Measurements from ENCODE around the gene IL27RA. TPM values are rescaled to one million over a fixed set of nuclear protein-coding genes. Genes with fewer than 3 reads are reported as not detected.

Gene IL27RA
- total and polyA plus RNA-seq, 2 donors, result 19.1 to 37.6 TPM

DNA sequence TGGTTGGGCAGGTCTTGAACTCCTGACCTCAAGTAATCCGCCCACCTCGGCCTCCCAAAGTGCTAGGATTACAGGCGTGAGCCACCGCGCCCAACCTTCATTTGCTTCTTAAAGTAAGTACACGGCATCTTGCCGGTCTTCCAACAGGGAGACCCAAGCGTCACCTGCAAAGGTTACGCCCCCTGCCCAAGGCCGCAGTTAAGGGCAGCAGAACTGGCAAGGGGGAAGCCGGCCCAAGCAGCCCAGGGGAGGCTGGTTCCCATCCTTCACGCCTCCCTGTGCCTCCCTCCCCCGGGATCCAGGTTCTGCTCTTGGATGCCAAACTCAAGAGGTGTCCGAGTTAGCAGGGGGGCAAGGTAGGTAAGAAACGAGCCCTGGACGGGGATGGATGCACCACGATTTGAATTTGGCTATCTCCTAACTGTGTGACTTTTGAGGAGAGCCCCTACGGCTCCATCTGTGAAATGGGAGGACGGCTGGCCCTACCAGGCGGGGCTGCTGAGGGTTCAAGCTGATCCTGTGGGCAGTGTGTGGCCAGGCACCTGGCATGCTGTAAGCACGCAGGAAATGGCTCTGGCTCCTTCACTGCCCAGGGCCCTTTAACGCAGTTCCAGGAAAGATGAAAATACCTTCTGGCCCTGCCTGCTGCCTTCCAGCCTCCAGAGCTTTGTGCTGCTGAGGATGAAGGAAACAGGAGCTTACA lies 34.5 kb upstream of the IL27RA start:
- no peaks in the 10 kb centered on the region for H3K27me3 ChIP-seq (ENCODE audit: control insufficient read depth in 2 of 2, insufficient read depth in 1 of 2, low read length in 1 of 2)
- DNase-seq (ENCODE audit: low read depth in 6 of 9, low spot score in 9 of 9), result no peak
- H3K4me3 ChIP-seq (ENCODE audit: low read length in 2 of 2), result no peak overlapping the region
- 97% methylated on average over 22 of the region's 22 CpGs for WGBS
- peaks cover 15 to 29% of the 10 kb centered on the region in 2 donors for H3K4me1 ChIP-seq (ENCODE audit: control insufficient read depth in 2 of 2, insufficient read depth in 2 of 2, low read length in 2 of 2)
- peaks cover 30 to 46% of the 10 kb centered on the region in 2 donors for H3K36me3 ChIP-seq (ENCODE audit: control insufficient read depth in 2 of 2, insufficient read depth in 2 of 2, low read length in 1 of 2)
- H3K27ac ChIP-seq (ENCODE audit: low read depth in 1 of 2, low read length in 1 of 2), result no peak overlapping the region
- H3K9me3 ChIP-seq (ENCODE audit: control insufficient read depth in 2 of 2, insufficient read depth in 1 of 2, low read length in 1 of 2), result peaks cover 4 to 9% of the 10 kb centered on the region in 2 donors

- Histone ChIP-seq H3K36me3 (ENCODE audit: control insufficient read depth in 2 of 2, insufficient read depth in 2 of 2, low read length in 1 of 2) (peaks cover 25 to 40% of the 10 kb centered on the region in 2 donors), H3K4me1 (ENCODE audit: control insufficient read depth in 2 of 2, insufficient read depth in 2 of 2, low read length in 2 of 2) (peaks cover 20 to 35% of the 10 kb centered on the region in 2 donors), H3K27ac (ENCODE audit: low read depth in 1 of 2, low read length in 1 of 2) (no peak overlapping the region), H3K4me3 (ENCODE audit: low read length in 2 of 2) (no peak overlapping the region), H3K9me3 (ENCODE audit: control insufficient read depth in 2 of 2, insufficient read depth in 1 of 2, low read length in 1 of 2) (peaks cover 4 to 9% of the 10 kb centered on the region in 2 donors), H3K27me3 (ENCODE audit: control insufficient read depth in 2 of 2, insufficient read depth in 1 of 2, low read length in 1 of 2) (no peaks in the 10 kb centered on the region)
- no peak for DNase-seq (ENCODE audit: low read depth in 6 of 9, low spot score in 9 of 9)
- WGBS, result 98% methylated on average over 6 of the region's 6 CpGs
These were observed 34.0 kb upstream of the IL27RA start for GRCh38 chr19:13997631-13997962.

DNA sequence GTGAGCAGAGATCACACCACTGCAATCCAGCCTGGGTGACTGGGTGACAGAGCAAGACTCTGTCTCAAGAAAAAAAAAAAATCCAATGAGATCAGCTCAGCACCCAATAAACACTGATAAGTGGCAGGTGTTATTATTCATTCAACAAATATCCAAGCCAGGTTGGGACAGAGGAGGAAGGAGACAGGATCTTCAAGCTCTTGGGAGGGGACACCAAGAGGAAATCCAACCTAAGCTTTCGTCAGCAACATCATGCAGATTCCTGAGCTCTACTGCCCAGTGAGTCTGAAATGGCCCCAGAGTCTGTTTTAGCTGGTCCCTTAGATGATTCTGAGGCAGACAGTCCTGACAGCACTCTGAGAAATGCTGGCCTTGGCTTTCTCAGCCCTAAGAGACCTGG lies 33.1 kb upstream of the IL27RA start:
- peaks cover 21 to 33% of the 10 kb centered on the region in 2 donors for H3K36me3 ChIP-seq (ENCODE audit: control insufficient read depth in 2 of 2, insufficient read depth in 2 of 2, low read length in 1 of 2)
- no peak overlapping the region for H3K27ac ChIP-seq (ENCODE audit: low read depth in 1 of 2, low read length in 1 of 2)
- peaks cover 4 to 9% of the 10 kb centered on the region in 2 donors for H3K9me3 ChIP-seq (ENCODE audit: control insufficient read depth in 2 of 2, insufficient read depth in 1 of 2, low read length in 1 of 2)
- H3K27me3 ChIP-seq (ENCODE audit: control insufficient read depth in 2 of 2, insufficient read depth in 1 of 2, low read length in 1 of 2), result no peaks in the 10 kb centered on the region
- WGBS, result 100% methylated on average over 1 of the region's 1 CpG
- H3K4me3 ChIP-seq (ENCODE audit: low read length in 2 of 2), result no peak overlapping the region
- no peak for DNase-seq (ENCODE audit: low read depth in 6 of 9, low spot score in 9 of 9)
- peaks cover 28 to 40% of the 10 kb centered on the region in 2 donors for H3K4me1 ChIP-seq (ENCODE audit: control insufficient read depth in 2 of 2, insufficient read depth in 2 of 2, low read length in 2 of 2)

- WGBS, result 98% methylated on average over 3 of the region's 3 CpGs
- H3K4me1 ChIP-seq (ENCODE audit: control insufficient read depth in 2 of 2, insufficient read depth in 2 of 2, low read length in 2 of 2), result peaks cover 31 to 42% of the 10 kb centered on the region in 2 donors
These were observed 32.5 kb upstream of the IL27RA start for GRCh38 chr19:13999085-13999484.

GRCh38 chr19:14000691-14001375 lies 30.7 kb upstream of the IL27RA start:
- Histone ChIP-seq H3K27ac (ENCODE audit: low read depth in 1 of 2, low read length in 1 of 2) (peak overlapping the region; percentile 0 to 74), H3K4me1 (ENCODE audit: control insufficient read depth in 2 of 2, insufficient read depth in 2 of 2, low read length in 2 of 2) (peaks cover 41 to 55% of the 10 kb centered on the region in 2 donors), H3K4me3 (ENCODE audit: low read length in 2 of 2) (no peak overlapping the region), H3K36me3 (ENCODE audit: control insufficient read depth in 2 of 2, insufficient read depth in 2 of 2, low read length in 1 of 2) (peaks cover 12 to 27% of the 10 kb centered on the region in 2 donors), H3K27me3 (ENCODE audit: control insufficient read depth in 2 of 2, insufficient read depth in 1 of 2, low read length in 1 of 2) (no peaks in the 10 kb centered on the region), H3K9me3 (ENCODE audit: control insufficient read depth in 2 of 2, insufficient read depth in 1 of 2, low read length in 1 of 2) (peaks cover 4 to 9% of the 10 kb centered on the region in 2 donors)
- DNase-seq (ENCODE audit: low read depth in 6 of 9, low spot score in 9 of 9), result peak in 1 of 9 donors; percentile 47
- 83% methylated on average over 13 of the region's 13 CpGs for WGBS

More at GRCh38 chr19:13999085-13999484, 32.5 kb upstream of the IL27RA start:
- Histone ChIP-seq H3K36me3 (ENCODE audit: control insufficient read depth in 2 of 2, insufficient read depth in 2 of 2, low read length in 1 of 2) (peaks cover 19 to 33% of the 10 kb centered on the region in 2 donors), H3K4me3 (ENCODE audit: low read length in 2 of 2) (no peak overlapping the region), H3K27me3 (ENCODE audit: control insufficient read depth in 2 of 2, insufficient read depth in 1 of 2, low read length in 1 of 2) (no peaks in the 10 kb centered on the region), H3K27ac (ENCODE audit: low read depth in 1 of 2, low read length in 1 of 2) (no peak overlapping the region), H3K9me3 (ENCODE audit: control insufficient read depth in 2 of 2, insufficient read depth in 1 of 2, low read length in 1 of 2) (peaks cover 4 to 9% of the 10 kb centered on the region in 2 donors)
- DNase-seq (ENCODE audit: low read depth in 6 of 9, low spot score in 9 of 9), result no peak

GRCh38 chr19:14002571-14003250 lies 28.9 kb upstream of the IL27RA start:
- H3K4me3 ChIP-seq (ENCODE audit: low read length in 2 of 2), result no peak overlapping the region
- WGBS, result 60% methylated on average over 13 of the region's 13 CpGs
- H3K27ac ChIP-seq (ENCODE audit: low read depth in 1 of 2, low read length in 1 of 2), result peak overlapping the region; percentile 91 to 95
- H3K9me3 ChIP-seq (ENCODE audit: control insufficient read depth in 2 of 2, insufficient read depth in 1 of 2, low read length in 1 of 2), result peaks cover 4 to 9% of the 10 kb centered on the region in 2 donors
- DNase-seq (ENCODE audit: low read depth in 6 of 9, low spot score in 9 of 9), result peak in 1 of 9 donors; percentile 76
- H3K27me3 ChIP-seq (ENCODE audit: control insufficient read depth in 2 of 2, insufficient read depth in 1 of 2, low read length in 1 of 2), result no peaks in the 10 kb centered on the region
- peaks cover 3 to 12% of the 10 kb centered on the region in 2 donors for H3K36me3 ChIP-seq (ENCODE audit: control insufficient read depth in 2 of 2, insufficient read depth in 2 of 2, low read length in 1 of 2)
- H3K4me1 ChIP-seq (ENCODE audit: control insufficient read depth in 2 of 2, insufficient read depth in 2 of 2, low read length in 2 of 2), result peaks cover 41 to 57% of the 10 kb centered on the region in 2 donors

DNA sequence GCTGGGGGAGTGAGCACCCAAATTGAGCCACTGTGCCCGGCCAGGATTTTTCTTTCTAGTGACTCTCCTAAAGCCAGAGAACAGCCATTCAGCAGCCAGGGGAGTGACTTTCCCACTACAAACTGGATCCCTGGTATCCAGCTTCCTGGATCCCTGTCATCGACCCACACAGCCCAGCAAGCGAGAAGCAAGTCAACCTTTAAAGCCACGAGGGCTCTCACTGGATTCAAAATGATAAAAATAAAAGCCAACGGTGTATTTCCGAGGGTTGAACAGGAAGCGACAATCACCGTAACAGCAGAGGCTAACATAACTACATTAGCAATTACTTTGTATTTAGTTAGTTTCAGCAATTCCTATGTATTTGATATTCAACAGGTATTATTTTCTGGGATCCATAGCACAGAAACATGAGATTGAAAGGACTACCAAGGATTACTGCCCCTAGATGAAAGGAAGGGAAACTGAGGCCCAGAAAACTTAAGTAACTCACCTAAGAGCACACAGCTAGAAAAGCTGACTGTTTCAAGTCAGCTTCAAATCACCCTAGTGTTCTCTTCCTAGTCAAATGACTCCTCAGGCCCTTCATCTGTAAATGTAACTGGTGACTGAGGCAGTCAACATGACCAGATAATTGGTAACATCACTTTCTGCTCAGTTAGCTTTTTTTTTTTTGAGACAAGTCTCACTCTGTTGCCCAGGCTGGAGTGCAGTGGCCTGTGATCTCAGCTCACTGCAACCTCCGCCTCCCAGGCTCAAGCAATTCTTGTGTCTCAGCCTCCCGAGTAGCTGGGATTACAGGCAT lies 28.1 kb upstream of the IL27RA start:
- WGBS, result 29% methylated on average over 10 of the region's 10 CpGs
- Histone ChIP-seq H3K4me3 (ENCODE audit: low read length in 2 of 2) (no peak overlapping the region), H3K27me3 (ENCODE audit: control insufficient read depth in 2 of 2, insufficient read depth in 1 of 2, low read length in 1 of 2) (no peaks in the 10 kb centered on the region), H3K9me3 (ENCODE audit: control insufficient read depth in 2 of 2, insufficient read depth in 1 of 2, low read length in 1 of 2) (peaks cover 4 to 9% of the 10 kb centered on the region in 2 donors), H3K27ac (ENCODE audit: low read depth in 1 of 2, low read length in 1 of 2) (peak overlapping the region; percentile 91 to 95), H3K4me1 (ENCODE audit: control insufficient read depth in 2 of 2, insufficient read depth in 2 of 2, low read length in 2 of 2) (peaks cover 41 to 57% of the 10 kb centered on the region in 2 donors), H3K36me3 (ENCODE audit: control insufficient read depth in 2 of 2, insufficient read depth in 2 of 2, low read length in 1 of 2) (peaks cover 0 to 8% of the 10 kb centered on the region in 2 donors)
- DNase-seq (ENCODE audit: low read depth in 6 of 9, low spot score in 9 of 9), result peak in 1 of 9 donors; percentile 55

DNA sequence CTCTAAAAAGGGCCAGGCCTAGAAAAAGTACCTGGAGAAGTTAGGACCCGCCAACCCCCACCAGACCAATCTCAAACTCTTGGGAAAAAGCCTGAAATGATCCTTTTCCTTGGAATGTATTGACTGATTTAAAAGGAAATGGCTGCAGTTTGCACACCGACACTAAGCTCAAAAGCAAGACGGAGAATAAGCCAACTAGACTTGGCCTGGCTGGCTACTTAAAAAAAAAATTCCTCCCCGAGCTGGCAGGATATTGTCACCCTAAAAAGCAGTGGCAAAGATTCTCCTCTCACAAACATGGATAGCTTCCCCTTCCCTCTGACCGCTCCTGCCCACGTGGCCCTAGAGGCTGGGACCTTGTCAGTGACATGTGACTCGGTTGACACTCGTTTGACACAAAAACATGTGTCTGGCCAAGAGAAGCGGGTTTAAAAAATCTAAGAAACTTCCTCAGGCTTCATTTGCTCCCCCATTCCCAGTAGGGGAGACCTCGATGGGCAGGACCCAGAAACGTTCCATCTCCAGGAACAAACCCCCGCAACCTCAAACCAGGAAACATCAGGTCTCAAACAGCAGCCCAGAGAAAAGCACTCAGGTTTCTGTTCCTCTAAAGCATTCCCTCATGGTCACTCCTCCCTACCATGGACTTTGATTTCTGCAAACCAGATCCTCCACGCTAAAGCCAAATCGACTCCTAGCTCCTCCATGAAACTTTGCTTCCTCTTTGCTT lies 26.8 kb upstream of the IL27RA start:
- H3K9me3 ChIP-seq (ENCODE audit: control insufficient read depth in 2 of 2, insufficient read depth in 1 of 2, low read length in 1 of 2), result no peaks in the 10 kb centered on the region
- H3K4me3 ChIP-seq (ENCODE audit: low read length in 2 of 2), result no peak overlapping the region
- 38% methylated on average over 14 of the region's 14 CpGs for WGBS
- no peaks in the 10 kb centered on the region for H3K36me3 ChIP-seq (ENCODE audit: control insufficient read depth in 2 of 2, insufficient read depth in 2 of 2, low read length in 1 of 2)
- H3K27ac ChIP-seq (ENCODE audit: low read depth in 1 of 2, low read length in 1 of 2), result peak overlapping the region; percentile 84 to 95
- peaks cover 41 to 57% of the 10 kb centered on the region in 2 donors for H3K4me1 ChIP-seq (ENCODE audit: control insufficient read depth in 2 of 2, insufficient read depth in 2 of 2, low read length in 2 of 2)
- no peaks in the 10 kb centered on the region for H3K27me3 ChIP-seq (ENCODE audit: control insufficient read depth in 2 of 2, insufficient read depth in 1 of 2, low read length in 1 of 2)
- DNase-seq (ENCODE audit: low read depth in 6 of 9, low spot score in 9 of 9), result peak in 1 of 9 donors; percentile 33
